ENCODE data around the gene NOS3. TPM values are rescaled to one million over a fixed set of nuclear protein-coding genes. Genes with fewer than 3 reads are reported as not detected.

The NOS3 gene
- total and polyA plus RNA-seq, 9 of the 15 experiments (the other 6 are each of a cell fraction or from before 2014, with no cell fraction given) = 1.1 to 121 (median 23.6) TPM

GRCh38 chr7:150962553-150963399 lies 28.0 kb upstream of the NOS3 start (continued):
- TF ChIP-seq ARID3A (IDR thresholded peaks at IDR 0.05; ENCODE audit: borderline replicate concordance, low read depth, low read length) (no peak), AFF1 (IDR thresholded peaks at IDR 0.05; ENCODE audit: low read depth in 1 of 2, partially characterized antibody in 2 of 2) (peak in 1 of 2 experiments; percentile 16), USF1 (CRISPR knock-in tag; IDR thresholded peaks at IDR 0.05) (no peak), HMG20A (CRISPR knock-in tag; conservative IDR thresholded peaks at IDR 0.05) (no peak), NR3C1 (CRISPR knock-in tag; IDR thresholded peaks at IDR 0.05) (no peak), ZNF253 (CRISPR knock-in tag; conservative IDR thresholded peaks at IDR 0.05) (no peak), ETV5 (CRISPR knock-in tag; IDR thresholded peaks at IDR 0.05; ENCODE audit: low read depth) (peak; percentile 53; the same call in 1 of the 2 replicates), STAG1 (CRISPR knock-in tag; IDR thresholded peaks at IDR 0.05; ENCODE audit: borderline replicate concordance) (peak; percentile 59; the same call in 1 of the 2 replicates), E4F1 (CRISPR knock-in tag; IDR thresholded peaks at IDR 0.05; ENCODE audit: borderline replicate concordance) (no peak), NRF1 (conservative IDR thresholded peaks at IDR 0.05 in 1 of 2, IDR thresholded peaks at IDR 0.05 in 1 of 2) (no peak), JUN (IDR thresholded peaks at IDR 0.05; ENCODE audit: borderline replicate concordance, low read depth, low read length) (peak; percentile 45; the same call in 1 of the 2 replicates), JUN (CRISPR knock-in tag; IDR thresholded peaks at IDR 0.05; ENCODE audit: borderline replicate concordance) (no peak), ZNF197 (CRISPR knock-in tag; IDR thresholded peaks at IDR 0.05; ENCODE audit: low read depth) (peak; percentile 89), POLR2G (IDR thresholded peaks at IDR 0.05; ENCODE audit: low read depth, low read length) (peak; percentile 75), ZNF395 (CRISPR knock-in tag; IDR thresholded peaks at IDR 0.05) (peak; percentile 49; the same call in 1 of the 2 replicates)

Data from K562 (cell line).